ENCODE results near the gene WWOX.

DNA sequence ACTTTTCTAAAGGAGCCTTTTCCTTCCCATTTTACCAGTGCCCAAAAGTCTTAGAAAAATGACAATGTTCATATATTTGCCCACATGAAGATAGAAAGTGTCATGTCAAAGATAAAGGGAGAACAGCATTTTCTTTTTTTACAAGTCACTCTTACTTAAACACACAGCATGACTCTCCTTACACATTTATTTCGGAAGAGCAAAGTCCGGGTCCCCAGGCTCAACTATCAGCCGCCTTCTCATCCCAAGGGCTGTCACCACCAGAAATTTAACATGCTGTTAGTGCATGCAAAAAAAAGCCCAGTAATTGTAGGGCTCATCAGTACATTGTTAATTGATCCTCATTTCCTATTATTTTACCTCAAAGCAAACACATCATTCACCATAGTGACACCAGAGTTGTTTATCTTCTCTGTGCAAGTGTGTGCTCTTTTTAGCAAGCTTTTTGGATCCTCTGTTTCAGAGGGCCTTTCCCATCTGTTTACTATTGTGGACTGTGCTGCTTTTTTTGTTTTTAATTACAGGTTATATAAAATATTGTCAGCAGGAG is 560.3 kb downstream of the WWOX start:
- TF ChIP-seq POLR2AphosphoS5 (IDR thresholded peaks at IDR 0.05; ENCODE audit: low read depth, low read length) (no peak), TAF1 (IDR thresholded peaks at IDR 0.05; ENCODE audit: borderline replicate concordance, insufficient read depth, low read length) (no peak), REST (IDR thresholded peaks at IDR 0.05; ENCODE audit: insufficient read depth in 1 of 2, low read depth in 2 of 2, low read length in 2 of 2) (no peak), SIN3A (IDR thresholded peaks at IDR 0.05; ENCODE audit: borderline replicate concordance, insufficient read depth, low read length) (no peak)
